Spleen (tissue), 11 donors: ENCODE data around the gene PLEKHA5. TPM values are rescaled to one million over a fixed set of nuclear protein-coding genes. Genes with fewer than 3 reads are reported as not detected.

Experiments used
- DNase-seq: peaks from one replicate; pipeline ENCODE4 v3.0.0-alpha.2; 2020
- H3K27ac ChIP-seq, 8 donors: fragments of 200-600 bp; sonication (generic) in 7 of 8; 1 replicate in 4 of 8; 2 replicates in 4 of 8; pipeline versions ENCODE4 v1.5.0 to v1.8.0; 2016 to 2021; ENCODE audit warnings: inconsistent platforms in 4 of 8, mild to moderate bottlenecking in 4 of 8, moderate library complexity in 1 of 8
- H3K27me3 ChIP-seq, 7 donors: fragments of 200-600 bp; sonication (generic) in 6 of 7; replicated peaks in 1 of 7; 1 replicate in 4 of 7; 2 replicates in 3 of 7; pipeline versions ENCODE4 v1.5.0 to v1.8.0; 2016 to 2021; ENCODE audit warnings: inconsistent platforms in 3 of 7, mild to moderate bottlenecking in 1 of 7
- H3K36me3 ChIP-seq, 6 donors: fragments of 200-600 bp; sonication (generic) in 5 of 6; 1 replicate in 4 of 6; 2 replicates in 2 of 6; pipeline versions ENCODE4 v1.5.0 to v1.8.0; 2016 to 2021; ENCODE audit warnings: inconsistent platforms in 2 of 6
- H3K4me1 ChIP-seq, 6 donors: fragments of 200-600 bp; sonication (generic) in 5 of 6; 1 replicate in 3 of 6; 2 replicates in 3 of 6; pipeline versions ENCODE4 v1.5.0 to v1.8.0; 2016 to 2021; ENCODE audit warnings: inconsistent platforms in 3 of 6
- H3K4me3 ChIP-seq, 8 donors: fragments of 200-600 bp; sonication (generic) in 7 of 8; 1 replicate in 4 of 8; 2 replicates in 4 of 8; pipeline versions ENCODE4 v1.5.0 to v1.8.0; 2016 to 2021; ENCODE audit warnings: inconsistent platforms in 4 of 8, mild to moderate bottlenecking in 4 of 8, moderate library complexity in 2 of 8
- H3K9me3 ChIP-seq, 8 donors: fragments of 200-600 bp; sonication (generic) in 7 of 8; 1 replicate in 4 of 8; 2 replicates in 4 of 8; pipeline versions ENCODE4 v1.5.0 to v1.8.0; 2016 to 2021; ENCODE audit warnings: inconsistent platforms in 4 of 8
- POLR2A ChIP-seq, 3 donors: fragments of 450-650 bp; IDR thresholded peaks; one replicate each; pipeline ENCODE4 v1.5.1; 2017; ENCODE audit warnings: antibody characterized with exemption in 3 of 3, mild to moderate bottlenecking in 1 of 3
- POLR2AphosphoS5 ChIP-seq, 3 donors: sonication (generic); formaldehyde crosslinking; IDR thresholded peaks; one replicate each; pipeline ENCODE4 v1.5.1; 2017; ENCODE audit warnings: antibody characterized with exemption in 3 of 3
- WGBS, 5 donors: extraction: QIAGEN DNeasy Blood & Tissue Kit in 3 of 5; methylation state at CpG; one replicate each; pipeline versions ENCODE4 v1.1.5 to v1.1.7; 2013 to 2018; 5-methylcytosine and 5-hydroxymethylcytosine counted together
- intact Hi-C: fragments of 100-400 bp; cut with DNase I; formaldehyde crosslinking; loops from one replicate; pipeline ENCODE4 v1.15.0; 2023; ENCODE audit warnings: low total_unique reads
- polyA plus RNA-seq, 3 donors: library from polyadenylated mRNA; stranded (reverse); fragments of 200-250 nt; gene quantifications; one replicate each; pipeline ENCODE4 v1.2.1, GENCODE V29; 2013
- small RNA-seq, 4 donors: library from RNA; depleted of rRNA; stranded (forward); fragments of <200 nt; gene quantifications; one replicate each; pipeline ENCODE3, GENCODE V24; 2016
- total RNA-seq, 7 donors: library from RNA; depleted of rRNA in 3 of 7; stranded (reverse); fragments of >200 nt in 3 of 7; fragmentation: NEBNext Ultra II Directional in 4 of 7; extraction: Animal tissue kit (Norgen Biotek cat#: 25700) in 4 of 7; gene quantifications; one replicate each; pipeline versions ENCODE4 v1.1.0 to v1.2.1, GENCODE V29; 2016 to 2021
- TF ChIP-seq, protein P1 (sequence below), 11 experiments: fragments of 200-600 bp in 7 of 11; fragments of 450-650 bp in 4 of 11; sonication (generic) in 4 of 11; IDR thresholded peaks in 8 of 11; conservative IDR thresholded peaks in 3 of 11; 1 replicate in 7 of 11; 2 replicates in 4 of 11; pipeline versions ENCODE4 v1.4.0 to v1.8.0; 2016 to 2021; ENCODE audit warnings: antibody characterized with exemption in 11 of 11, inconsistent platforms in 4 of 11, mild to moderate bottlenecking in 1 of 11
- donor health status: healthy with polysubstance abuse.
- donor health status: DM: no; HTN: no; CAD: no; lungs with moderate emphysema.
- donor health status: DM: no; HTN: no; CAD: no.
- donor health status: Bipolar disorder and iron deficiency.
- donor health status: healthy.
- donor health status: DM: no; HTN: no; CAD: no.
- donor health status: DM: yes; HTN: yes; CAD: no.

PLEKHA5 gene
- total and polyA plus RNA-seq, 10 donors = 1.3 to 13.6 (median 6.5) TPM

GRCh38 chr12:19421503-19422282 is 292.2 kb downstream of the PLEKHA5 start:
- no peak for DNase-seq
- Histone ChIP-seq H3K27me3 (no peaks in the 10 kb centered on the region), H3K27ac (peak overlapping the region in 1 of 8 donors; percentile 26), H3K4me1 (no peaks in the 10 kb centered on the region), H3K9me3 (peaks cover 0 to 11% (median 3%) of the 10 kb centered on the region in 8 donors), H3K36me3 (no peaks in the 10 kb centered on the region), H3K4me3 (no peak overlapping the region)
- WGBS, 5 donors = 73 to 86% (median 83%) methylated on average over 6 of the region's 6 CpGs
- intact Hi-C loops = no loop called here
- TF ChIP-seq, protein P1, sequence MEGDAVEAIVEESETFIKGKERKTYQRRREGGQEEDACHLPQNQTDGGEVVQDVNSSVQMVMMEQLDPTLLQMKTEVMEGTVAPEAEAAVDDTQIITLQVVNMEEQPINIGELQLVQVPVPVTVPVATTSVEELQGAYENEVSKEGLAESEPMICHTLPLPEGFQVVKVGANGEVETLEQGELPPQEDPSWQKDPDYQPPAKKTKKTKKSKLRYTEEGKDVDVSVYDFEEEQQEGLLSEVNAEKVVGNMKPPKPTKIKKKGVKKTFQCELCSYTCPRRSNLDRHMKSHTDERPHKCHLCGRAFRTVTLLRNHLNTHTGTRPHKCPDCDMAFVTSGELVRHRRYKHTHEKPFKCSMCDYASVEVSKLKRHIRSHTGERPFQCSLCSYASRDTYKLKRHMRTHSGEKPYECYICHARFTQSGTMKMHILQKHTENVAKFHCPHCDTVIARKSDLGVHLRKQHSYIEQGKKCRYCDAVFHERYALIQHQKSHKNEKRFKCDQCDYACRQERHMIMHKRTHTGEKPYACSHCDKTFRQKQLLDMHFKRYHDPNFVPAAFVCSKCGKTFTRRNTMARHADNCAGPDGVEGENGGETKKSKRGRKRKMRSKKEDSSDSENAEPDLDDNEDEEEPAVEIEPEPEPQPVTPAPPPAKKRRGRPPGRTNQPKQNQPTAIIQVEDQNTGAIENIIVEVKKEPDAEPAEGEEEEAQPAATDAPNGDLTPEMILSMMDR (IDR thresholded peaks at IDR 0.05 in 8 of 11, conservative IDR thresholded peaks at IDR 0.05 in 3 of 11) = no peak
- no peak for TF ChIP-seq POLR2A (IDR thresholded peaks at IDR 0.05)

DNA sequence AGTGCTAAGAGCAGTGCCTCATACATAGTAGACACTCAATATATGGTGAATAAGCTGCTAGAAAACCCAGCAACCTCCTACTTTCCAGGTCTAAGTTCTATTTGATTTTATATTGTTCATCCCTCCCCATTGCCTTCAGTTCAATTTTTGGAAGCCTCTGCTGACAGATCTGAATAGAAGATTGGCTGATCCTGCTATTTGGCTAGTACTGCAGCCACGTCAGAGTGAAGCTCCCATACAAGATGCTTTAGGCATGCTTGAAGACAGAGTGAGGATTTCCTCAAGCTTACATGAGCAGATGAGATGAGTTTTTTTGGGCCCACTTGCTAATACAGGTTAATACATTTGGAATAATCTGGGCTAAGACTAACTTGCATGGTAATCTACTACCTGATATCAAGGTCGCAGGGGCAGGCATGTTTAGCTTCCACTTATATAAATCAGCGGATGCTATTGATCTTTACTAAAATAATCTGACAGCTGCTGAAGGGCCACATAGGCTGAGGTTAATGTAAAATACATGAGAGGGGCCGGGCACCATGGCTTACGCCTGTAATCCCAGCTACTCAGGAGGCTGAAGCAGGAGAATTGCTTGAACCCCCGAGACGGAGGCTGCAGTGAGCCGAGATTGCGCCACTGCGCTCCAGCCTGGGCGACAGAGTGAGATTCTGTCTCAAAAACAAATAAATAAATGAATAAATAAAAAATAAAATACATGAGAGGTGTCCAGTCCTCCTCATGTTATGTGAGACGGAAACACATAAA is 293.8 kb downstream of the PLEKHA5 start:
- no peak for TF ChIP-seq POLR2AphosphoS5 (IDR thresholded peaks at IDR 0.05)
- TF ChIP-seq, protein P1 (IDR thresholded peaks at IDR 0.05 in 8 of 11, conservative IDR thresholded peaks at IDR 0.05 in 3 of 11) = no peak
- TF ChIP-seq POLR2A (IDR thresholded peaks at IDR 0.05) = no peak
- H3K27me3 ChIP-seq = no peaks in the 10 kb centered on the region
- no peak overlapping the region for H3K4me3 ChIP-seq
- no peaks in the 10 kb centered on the region for H3K4me1 ChIP-seq
- H3K9me3 ChIP-seq = peaks cover 0 to 13% (median 4%) of the 10 kb centered on the region in 8 donors
- DNase-seq = no peak
- 91 to 97% (median 94%) methylated on average over 12 of the region's 12 CpGs for WGBS, 5 donors
- intact Hi-C loops = no loop called here
- H3K36me3 ChIP-seq = no peaks in the 10 kb centered on the region
- H3K27ac ChIP-seq = no peak overlapping the region

Small RNA genes within 50 kb of the gene (small RNA-seq; reads per million reads assigned to genes)
- 0 reads per million in 4 donors for gene AC091805.2
- 0 reads per million in 4 donors for gene RN7SL67P
